PC-9 (cell line): ENCODE measurements around the gene MLH1.

Source experiments
- EZH2 ChIP-seq: fragments of 200-600 bp; sonication (generic); IDR thresholded peaks from 2 replicates; pipeline ENCODE4 v1.8.0; 2017; ENCODE audit warnings: antibody characterized with exemption, low read depth
- TF ChIP-seq, protein P1 (sequence below): fragments of 200-600 bp; sonication (generic); conservative IDR thresholded peaks from 2 replicates; pipeline ENCODE4 v1.6.1; 2017; ENCODE audit warnings: mixed run types, antibody characterized with exemption, mild to moderate bottlenecking, moderate library complexity

DNA sequence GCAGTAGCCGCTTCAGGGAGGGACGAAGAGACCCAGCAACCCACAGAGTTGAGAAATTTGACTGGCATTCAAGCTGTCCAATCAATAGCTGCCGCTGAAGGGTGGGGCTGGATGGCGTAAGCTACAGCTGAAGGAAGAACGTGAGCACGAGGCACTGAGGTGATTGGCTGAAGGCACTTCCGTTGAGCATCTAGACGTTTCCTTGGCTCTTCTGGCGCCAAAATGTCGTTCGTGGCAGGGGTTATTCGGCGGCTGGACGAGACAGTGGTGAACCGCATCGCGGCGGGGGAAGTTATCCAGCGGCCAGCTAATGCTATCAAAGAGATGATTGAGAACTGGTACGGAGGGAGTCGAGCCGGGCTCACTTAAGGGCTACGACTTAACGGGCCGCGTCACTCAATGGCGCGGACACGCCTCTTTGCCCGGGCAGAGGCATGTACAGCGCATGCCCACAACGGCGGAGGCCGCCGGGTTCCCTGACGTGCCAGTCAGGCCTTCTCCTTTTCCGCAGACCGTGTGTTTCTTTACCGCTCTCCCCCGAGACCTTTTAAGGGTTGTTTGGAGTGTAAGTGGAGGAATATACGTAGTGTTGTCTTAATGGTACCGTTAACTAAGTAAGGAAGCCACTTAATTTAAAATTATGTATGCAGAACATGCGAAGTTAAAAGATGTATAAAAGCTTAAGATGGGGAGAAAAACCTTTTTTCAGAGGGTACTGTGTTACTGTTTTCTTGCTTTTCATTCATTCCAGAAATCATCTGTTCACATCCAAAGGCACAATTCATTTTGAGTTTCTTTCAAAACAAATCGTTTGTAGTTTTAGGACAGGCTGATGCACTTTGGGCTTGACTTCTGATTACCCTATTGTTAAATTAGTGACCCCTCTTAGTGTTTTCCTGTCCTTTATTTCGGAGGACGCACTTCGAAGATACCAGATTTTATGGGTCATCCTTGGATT lies at the start of gene MLH1:
- TF ChIP-seq EZH2 = no peak
- TF ChIP-seq, protein P1, sequence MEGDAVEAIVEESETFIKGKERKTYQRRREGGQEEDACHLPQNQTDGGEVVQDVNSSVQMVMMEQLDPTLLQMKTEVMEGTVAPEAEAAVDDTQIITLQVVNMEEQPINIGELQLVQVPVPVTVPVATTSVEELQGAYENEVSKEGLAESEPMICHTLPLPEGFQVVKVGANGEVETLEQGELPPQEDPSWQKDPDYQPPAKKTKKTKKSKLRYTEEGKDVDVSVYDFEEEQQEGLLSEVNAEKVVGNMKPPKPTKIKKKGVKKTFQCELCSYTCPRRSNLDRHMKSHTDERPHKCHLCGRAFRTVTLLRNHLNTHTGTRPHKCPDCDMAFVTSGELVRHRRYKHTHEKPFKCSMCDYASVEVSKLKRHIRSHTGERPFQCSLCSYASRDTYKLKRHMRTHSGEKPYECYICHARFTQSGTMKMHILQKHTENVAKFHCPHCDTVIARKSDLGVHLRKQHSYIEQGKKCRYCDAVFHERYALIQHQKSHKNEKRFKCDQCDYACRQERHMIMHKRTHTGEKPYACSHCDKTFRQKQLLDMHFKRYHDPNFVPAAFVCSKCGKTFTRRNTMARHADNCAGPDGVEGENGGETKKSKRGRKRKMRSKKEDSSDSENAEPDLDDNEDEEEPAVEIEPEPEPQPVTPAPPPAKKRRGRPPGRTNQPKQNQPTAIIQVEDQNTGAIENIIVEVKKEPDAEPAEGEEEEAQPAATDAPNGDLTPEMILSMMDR = no peak
